ENCODE measurements around the gene EXOC7. TPM values are rescaled to one million over a fixed set of nuclear protein-coding genes. Genes with fewer than 3 reads are reported as not detected.

EXOC7 gene
- total and polyA plus RNA-seq, 8 donors: 31.8 to 280 (median 68.1) TPM

- intact Hi-C loops (cut with DNase I; ENCODE audit: low total_unique reads): no loop called here
- Histone ChIP-seq H3K4me3 (no peak overlapping the region), H3K4me1 (peaks cover 24 to 67% (median 37%) of the 10 kb centered on the region in 4 donors), H3K36me3 (no peaks in the 10 kb centered on the region), H3K9me3 (no peaks in the 10 kb centered on the region), H3K27me3 (peaks cover 0 to 40% (median 39%) of the 10 kb centered on the region in 3 donors), H3K27ac (peak overlapping the region in 1 of 5 donors; percentile 39)
- TF ChIP-seq EP300 (IDR thresholded peaks at IDR 0.05): no peak
- no peak for TF ChIP-seq POLR2A (IDR thresholded peaks at IDR 0.05)
- TF ChIP-seq CTCF (IDR thresholded peaks at IDR 0.05): no peak
- no peak for TF ChIP-seq POLR2AphosphoS5 (IDR thresholded peaks at IDR 0.05)
- 55 to 69% (median 64%) methylated on average over 10 of the region's 10 CpGs for WGBS, 5 donors
- peak in 1 of 2 donors; percentile 36 for DNase-seq
Measured at GRCh38 chr17:76142039-76142584, 38.5 kb upstream of the EXOC7 start.

- Histone ChIP-seq H3K27ac (peak within 1 kb of the TSS in 1 of 5 donors; percentile 39), H3K9me3 (no peaks in the 10 kb centered on the region), H3K27me3 (peaks cover 0 to 47% (median 45%) of the 10 kb centered on the region in 3 donors), H3K4me1 (peaks cover 24 to 67% (median 37%) of the 10 kb centered on the region in 4 donors), H3K36me3 (no peaks in the 10 kb centered on the region), H3K4me3 (peak within 1 kb of the TSS; percentile 43 to 59 (median 53))
- intact Hi-C loops (cut with DNase I; ENCODE audit: low total_unique reads): no loop called here
- TF ChIP-seq CTCF (IDR thresholded peaks at IDR 0.05) (no peak), EP300 (IDR thresholded peaks at IDR 0.05) (no peak)
- WGBS, 5 donors: 5 to 9% (median 7%) methylated on average over 48 to 59 of the region's 59 CpGs
- DNase-seq: peak; percentile 92 to 97
Measured at GRCh38 chr17:76141212-76142038, 37.8 kb upstream of the EXOC7 start, which contains the start of gene FOXJ1. Gene FOXJ1, minus strand, starts transcription at chr17:76141245. Its CDS starts 850 bp downstream, at chr17:76140395.

GRCh38 chr17:76140661-76141211, 37.1 kb upstream of the EXOC7 start:
- intact Hi-C loops (cut with DNase I; ENCODE audit: low total_unique reads): no loop called here
- DNase-seq: no peak
- Histone ChIP-seq H3K36me3 (no peaks in the 10 kb centered on the region), H3K27ac (peak overlapping the region in 1 of 5 donors; percentile 39), H3K9me3 (no peaks in the 10 kb centered on the region), H3K27me3 (peaks cover 0 to 54% (median 45%) of the 10 kb centered on the region in 3 donors), H3K4me1 (peaks cover 24 to 62% (median 37%) of the 10 kb centered on the region in 4 donors), H3K4me3 (peak overlapping the region; percentile 43 to 59 (median 53))
- WGBS, 5 donors: 5 to 11% (median 6%) methylated on average over 22 to 24 of the region's 24 CpGs
- no peak for TF ChIP-seq CTCF (IDR thresholded peaks at IDR 0.05)
- no peak for TF ChIP-seq POLR2A (IDR thresholded peaks at IDR 0.05)
- no peak for TF ChIP-seq POLR2AphosphoS5 (IDR thresholded peaks at IDR 0.05)
- no peak for TF ChIP-seq EP300 (IDR thresholded peaks at IDR 0.05)
